Tibial nerve (tissue), 4 donors: Measurements from ENCODE around the gene SLC4A3.
"Not testable (repeated sequence)": the region's sequence is repeated elsewhere in the genome, so short reads cannot be mapped to it uniquely, and the experiment has no call there.

Source experiments
- EP300 ChIP-seq, 2 donors: sonication (generic); formaldehyde crosslinking; IDR thresholded peaks; one replicate each; pipeline ENCODE4 v1.6.1; 2017; ENCODE audit warnings: antibody characterized with exemption in 2 of 2, mild to moderate bottlenecking in 1 of 2
- POLR2A ChIP-seq, 2 donors: fragments of 450-650 bp; IDR thresholded peaks; one replicate each; pipeline ENCODE4 v1.6.1; 2017; ENCODE audit warnings: antibody characterized with exemption in 2 of 2, mild to moderate bottlenecking in 2 of 2, moderate library complexity in 2 of 2
- TF ChIP-seq, protein P1 (sequence below), 5 experiments: fragments of 200-600 bp in 3 of 5; fragments of 450-650 bp in 2 of 5; sonication (generic) in 3 of 5; IDR thresholded peaks; one replicate each; pipeline ENCODE4 v1.5.1; 2016 to 2019; ENCODE audit warnings: antibody characterized with exemption in 5 of 5, mild to moderate bottlenecking in 3 of 5, moderate library complexity in 2 of 5

DNA sequence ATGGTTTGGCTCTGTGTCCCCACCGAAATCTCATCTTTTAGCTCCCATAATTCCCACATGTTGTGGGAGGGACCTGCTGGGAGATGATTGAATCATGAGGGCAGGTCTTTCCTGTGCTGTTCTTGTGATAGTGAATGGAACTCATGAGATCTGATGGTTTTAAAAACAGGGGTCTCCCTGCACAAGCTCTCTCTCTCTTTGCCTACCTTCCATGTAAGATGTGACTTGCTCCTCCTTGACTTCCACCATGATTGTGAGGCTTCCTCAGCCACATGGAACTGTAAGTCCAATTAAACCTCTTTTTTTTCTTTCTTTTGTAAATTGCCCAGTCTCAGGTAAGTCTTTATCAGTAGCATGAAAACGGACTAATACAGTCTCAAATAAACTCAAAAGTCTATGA, 56.0 kb downstream of the SLC4A3 start:
- TF ChIP-seq, protein P1, sequence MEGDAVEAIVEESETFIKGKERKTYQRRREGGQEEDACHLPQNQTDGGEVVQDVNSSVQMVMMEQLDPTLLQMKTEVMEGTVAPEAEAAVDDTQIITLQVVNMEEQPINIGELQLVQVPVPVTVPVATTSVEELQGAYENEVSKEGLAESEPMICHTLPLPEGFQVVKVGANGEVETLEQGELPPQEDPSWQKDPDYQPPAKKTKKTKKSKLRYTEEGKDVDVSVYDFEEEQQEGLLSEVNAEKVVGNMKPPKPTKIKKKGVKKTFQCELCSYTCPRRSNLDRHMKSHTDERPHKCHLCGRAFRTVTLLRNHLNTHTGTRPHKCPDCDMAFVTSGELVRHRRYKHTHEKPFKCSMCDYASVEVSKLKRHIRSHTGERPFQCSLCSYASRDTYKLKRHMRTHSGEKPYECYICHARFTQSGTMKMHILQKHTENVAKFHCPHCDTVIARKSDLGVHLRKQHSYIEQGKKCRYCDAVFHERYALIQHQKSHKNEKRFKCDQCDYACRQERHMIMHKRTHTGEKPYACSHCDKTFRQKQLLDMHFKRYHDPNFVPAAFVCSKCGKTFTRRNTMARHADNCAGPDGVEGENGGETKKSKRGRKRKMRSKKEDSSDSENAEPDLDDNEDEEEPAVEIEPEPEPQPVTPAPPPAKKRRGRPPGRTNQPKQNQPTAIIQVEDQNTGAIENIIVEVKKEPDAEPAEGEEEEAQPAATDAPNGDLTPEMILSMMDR (IDR thresholded peaks at IDR 0.05) = not testable (repeated sequence)
- not testable (repeated sequence) for TF ChIP-seq EP300, POLR2A (IDR thresholded peaks at IDR 0.05)
